HG02852 (cell line): Measurements from ENCODE around the gene PDZD7.
"Not testable (repeated sequence)": the region's sequence is repeated elsewhere in the genome, so short reads cannot be mapped to it uniquely, and the experiment has no call there.

ENCODE experiments used
- ATAC-seq: cut with Tn5 transposase; IDR thresholded peaks from one replicate; pipeline ENCODE4 v1.9.1; 2021; ENCODE audit warnings: mild to moderate bottlenecking, moderate library complexity; ENCODE audit not compliant: unreplicated experiment

The PDZD7 gene

GRCh38 chr10:101041252-101041761, 10.4 kb upstream of the PDZD7 start:
- peak; percentile 65 for ATAC-seq

GRCh38 chr10:101040851-101041250, 9.9 kb upstream of the PDZD7 start:
- ATAC-seq: no peak

DNA sequence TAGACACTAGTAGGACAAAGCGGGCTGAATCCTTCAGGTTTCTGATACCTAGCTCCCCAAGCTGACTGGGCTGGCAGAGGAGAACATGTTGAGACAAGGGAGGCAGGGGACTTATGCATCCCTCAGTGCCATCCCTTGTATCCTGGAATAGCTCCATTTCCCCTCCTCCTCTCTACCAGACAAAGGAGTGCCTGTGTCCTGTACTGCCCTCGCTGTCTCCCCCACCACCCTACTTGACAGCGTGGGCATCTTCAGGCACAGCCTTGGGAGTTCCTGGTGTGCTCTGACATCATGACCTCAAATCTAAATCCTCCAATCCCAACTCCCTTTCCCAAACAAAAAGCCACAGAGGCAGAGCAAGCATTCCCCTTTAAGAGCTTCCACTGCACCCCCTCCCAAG, 9.1 kb upstream of the PDZD7 start:
- no peak for ATAC-seq

GRCh38 chr10:101038484-101038883, 7.6 kb upstream of the PDZD7 start:
- no peak for ATAC-seq

DNA sequence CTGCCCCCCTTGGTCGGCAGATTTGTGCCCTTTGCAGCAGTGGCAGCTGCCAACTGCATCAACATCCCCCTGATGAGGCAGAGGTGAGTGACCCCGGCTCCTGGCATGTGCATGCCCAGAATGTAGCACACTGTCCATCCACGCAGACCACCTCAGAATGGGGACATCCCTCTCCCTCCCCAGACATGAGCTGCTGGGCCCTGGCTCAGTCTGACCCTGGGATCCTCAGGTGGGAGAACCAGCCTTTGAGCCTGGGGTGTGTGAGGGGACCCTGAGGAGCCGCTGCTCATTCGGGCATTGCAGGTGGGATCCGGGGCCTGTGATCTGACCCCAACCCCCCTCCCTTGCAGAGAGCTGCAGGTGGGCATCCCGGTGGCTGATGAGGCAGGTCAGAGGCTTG, 5.8 kb upstream of the PDZD7 start:
- no peak for ATAC-seq

DNA sequence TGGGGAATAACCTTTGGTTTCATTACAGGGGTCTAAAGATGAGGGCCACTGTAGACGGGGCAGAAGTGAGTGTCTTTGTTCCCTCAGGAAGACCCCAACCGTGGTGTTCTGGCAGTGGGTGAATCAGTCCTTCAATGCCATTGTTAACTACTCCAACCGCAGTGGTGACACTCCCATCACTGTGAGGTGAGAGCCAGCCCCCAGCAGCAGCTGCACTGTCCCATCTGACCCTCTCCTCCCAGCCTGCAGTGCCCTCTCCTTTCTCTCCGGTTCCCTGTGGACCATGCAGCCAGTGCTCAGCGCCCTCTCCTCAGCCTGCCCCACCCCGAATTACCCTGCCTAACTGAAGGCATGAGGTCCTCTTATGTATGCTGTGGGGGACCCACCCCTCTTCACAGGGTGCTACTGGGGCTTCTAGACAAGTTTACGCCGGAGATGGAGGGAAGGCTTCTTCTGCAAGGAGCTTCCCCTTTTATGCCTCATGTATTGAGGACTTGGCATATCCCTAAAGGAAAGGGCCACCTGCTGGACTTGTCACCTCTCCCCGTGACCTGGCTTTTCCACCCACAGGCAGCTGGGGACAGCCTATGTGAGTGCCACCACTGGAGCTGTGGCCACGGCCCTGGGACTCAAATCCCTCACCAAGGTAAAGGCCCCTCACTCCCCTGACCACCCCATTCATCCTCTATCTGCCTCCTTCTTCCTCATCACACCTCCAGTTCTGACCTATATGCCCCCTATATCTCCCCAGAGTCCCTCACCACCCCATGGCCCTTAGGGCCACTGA, 5.2 kb upstream of the PDZD7 start:
- ATAC-seq: no peak

DNA sequence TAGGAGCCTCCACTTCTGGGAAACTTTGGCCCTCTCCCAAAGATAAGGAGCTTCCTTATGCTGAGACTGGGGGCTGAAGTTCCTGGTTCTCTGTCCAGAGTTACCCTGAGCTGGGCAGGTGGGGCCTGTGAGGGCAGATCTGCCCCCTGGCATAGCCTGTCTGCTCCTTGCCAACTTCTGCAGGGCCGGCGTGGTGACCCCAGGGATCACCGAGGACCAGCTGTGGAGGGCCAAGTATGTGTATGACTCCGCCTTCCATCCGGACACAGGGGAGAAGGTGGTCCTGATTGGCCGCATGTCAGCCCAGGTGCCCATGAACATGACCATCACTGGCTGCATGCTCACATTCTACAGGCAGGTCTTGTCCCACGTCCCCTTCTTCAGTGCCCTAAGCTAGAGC, 4.4 kb upstream of the PDZD7 start:
- no peak for ATAC-seq

DNA sequence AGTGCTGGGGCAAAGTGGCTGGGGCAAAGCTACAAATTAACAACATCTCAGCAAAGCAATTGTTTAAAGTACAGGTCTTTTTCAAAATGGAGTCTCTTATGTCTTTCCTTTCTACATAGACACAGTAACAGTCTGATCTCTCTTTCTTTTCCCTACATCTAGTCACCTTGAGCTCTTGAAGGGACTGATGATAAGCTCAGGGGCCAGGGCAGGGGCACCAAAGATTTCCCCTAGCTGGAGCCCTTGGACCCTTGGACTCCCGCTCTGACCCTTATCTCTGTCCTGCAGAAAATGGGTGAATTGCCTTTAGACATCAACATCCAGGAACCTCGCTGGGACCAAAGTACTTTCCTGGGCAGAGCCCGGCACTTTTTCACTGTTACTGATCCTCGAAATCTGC, 3.5 kb upstream of the PDZD7 start:
- not testable (repeated sequence) for ATAC-seq

DNA sequence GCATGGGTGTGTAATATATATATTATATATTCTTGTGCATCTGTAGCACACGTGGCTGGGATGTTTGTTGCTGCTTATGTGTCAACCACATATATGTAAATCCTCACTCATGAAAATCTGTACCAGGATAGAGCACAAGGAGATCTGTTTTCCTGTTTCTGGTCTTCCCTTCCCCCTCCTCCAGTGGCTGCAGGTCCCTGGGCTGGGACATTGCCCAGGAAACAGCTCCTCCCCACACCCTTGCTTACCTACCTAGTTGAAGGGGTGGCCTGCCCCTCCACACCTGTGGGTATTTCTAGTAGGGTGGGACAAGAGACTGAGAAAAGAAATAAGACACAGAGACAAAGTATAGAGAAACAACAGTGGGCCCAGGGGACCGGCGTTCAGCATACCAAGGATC, 2.3 kb upstream of the PDZD7 start:
- ATAC-seq: no peak

- peak; percentile 3 for ATAC-seq
These were observed 1.8 kb upstream of the PDZD7 start for GRCh38 chr10:101032637-101033224.

DNA sequence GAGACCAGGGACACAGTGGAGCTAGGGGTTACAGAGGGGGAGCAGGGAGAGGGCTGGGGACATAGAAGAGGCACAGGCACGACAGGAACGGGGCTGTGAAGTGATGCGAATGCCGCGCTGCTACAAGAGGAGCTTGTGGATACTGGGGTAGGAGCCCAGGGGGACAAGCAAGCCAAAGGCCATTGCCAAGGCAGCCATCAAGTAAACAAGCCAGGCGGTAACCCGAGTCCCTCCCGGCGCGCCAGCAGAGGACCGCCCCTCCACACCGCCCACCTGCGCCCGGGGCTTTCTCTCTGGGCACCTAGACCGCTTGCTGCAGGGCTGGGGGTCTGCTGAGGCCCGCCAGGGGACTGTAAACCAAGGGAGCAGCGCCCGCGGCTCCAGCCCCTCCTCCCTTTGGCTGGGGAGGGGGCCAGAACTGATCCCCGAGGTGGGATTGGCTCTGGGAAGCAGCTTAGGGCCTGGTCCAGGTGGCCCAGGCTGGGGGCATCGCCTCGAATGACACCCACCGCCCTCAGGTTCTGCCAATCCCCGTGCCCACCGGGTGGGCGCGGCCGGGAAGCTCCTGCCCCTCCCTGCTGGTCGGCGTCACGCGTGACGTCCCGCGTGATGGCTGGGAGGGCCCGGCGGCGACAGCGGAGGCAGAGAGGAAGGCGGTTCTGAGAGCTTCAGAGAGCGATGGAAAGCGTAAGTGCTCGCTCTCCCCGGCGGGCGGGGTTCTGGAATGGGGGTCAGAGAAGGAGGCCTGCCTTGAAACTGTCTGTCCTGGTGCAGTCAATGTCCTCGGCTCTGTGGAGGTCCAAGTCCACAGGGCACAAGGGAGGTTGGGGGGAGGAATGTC, 1.1 kb upstream of the PDZD7 start:
- peak; percentile 36 for ATAC-seq

GRCh38 chr10:101030496-101031127, 317 bp downstream of the PDZD7 start:
- ATAC-seq: no peak

GRCh38 chr10:101029520-101030295, 1.2 kb downstream of the PDZD7 start:
- ATAC-seq: no peak

DNA sequence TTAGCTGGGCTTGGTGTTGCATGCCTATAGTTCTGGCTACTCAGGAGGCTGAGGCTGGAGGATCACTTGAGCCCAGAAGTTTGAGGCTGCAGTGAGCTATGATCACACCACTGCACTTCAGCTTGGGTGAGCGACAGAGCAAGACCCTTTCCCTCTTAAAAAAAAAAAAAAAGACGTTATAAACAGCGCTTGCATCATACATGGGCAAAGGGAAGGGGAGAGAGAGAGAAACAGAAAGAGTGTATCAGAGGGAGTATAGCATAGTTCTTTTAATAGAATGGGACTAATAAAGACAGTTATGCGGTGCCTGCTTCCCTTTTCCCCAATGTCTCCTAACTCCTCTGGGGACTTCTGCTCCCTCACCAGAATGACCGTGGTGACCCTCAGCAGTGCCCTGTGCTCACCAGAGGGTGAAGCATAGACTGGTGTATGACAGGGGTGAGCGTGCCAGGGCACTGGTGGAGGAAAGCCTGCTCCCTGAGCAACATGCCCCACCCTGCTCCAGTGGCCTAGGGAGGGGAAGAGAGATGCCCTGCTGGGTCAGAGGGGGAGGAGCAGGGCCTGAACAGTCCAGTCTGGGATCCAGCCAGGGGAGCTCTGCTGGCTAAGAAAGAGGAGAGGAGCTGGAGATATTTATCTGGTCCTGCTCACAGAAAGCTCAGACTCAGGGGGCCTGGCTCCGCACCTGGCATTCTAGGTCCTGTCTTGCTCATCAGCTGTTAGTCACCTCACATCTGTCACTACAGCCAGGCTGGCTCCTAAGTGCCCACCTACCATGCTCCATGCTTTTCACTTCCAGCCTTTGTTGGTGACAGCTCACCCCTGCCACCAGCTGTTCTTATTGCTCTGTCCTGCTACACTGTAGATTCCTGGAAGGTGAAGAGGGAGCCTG, 2.2 kb downstream of the PDZD7 start:
- ATAC-seq: no peak

DNA sequence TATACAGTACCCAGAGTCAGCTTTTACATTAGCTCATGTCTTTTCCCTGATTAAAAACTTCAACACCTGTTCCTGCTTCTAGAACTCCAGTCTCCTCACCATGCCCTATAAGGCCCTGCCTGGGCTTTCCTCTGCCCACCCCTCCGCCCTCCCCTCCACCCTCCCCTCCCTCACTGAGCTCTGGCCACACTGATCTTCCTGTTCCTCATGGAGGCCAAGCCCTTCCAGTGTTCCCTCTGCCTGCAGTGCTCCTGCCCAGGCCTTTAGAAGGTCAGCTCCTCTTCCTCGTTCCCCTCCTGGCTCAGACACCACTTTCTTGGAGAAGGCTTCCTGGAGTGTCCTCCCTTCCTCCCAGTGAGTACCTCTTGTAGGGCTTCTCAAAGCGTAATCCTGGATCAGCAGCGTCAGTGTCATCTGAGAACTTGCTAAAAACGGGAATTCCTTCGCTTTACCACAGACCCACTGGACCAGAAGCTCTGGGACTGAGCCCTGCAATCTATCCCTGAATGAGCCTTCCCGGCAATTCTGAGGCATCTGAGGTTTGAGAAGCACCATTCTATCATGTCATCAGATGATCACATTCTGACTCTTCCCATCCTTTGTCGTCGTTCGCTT, 3.7 kb downstream of the PDZD7 start:
- no peak for ATAC-seq

DNA sequence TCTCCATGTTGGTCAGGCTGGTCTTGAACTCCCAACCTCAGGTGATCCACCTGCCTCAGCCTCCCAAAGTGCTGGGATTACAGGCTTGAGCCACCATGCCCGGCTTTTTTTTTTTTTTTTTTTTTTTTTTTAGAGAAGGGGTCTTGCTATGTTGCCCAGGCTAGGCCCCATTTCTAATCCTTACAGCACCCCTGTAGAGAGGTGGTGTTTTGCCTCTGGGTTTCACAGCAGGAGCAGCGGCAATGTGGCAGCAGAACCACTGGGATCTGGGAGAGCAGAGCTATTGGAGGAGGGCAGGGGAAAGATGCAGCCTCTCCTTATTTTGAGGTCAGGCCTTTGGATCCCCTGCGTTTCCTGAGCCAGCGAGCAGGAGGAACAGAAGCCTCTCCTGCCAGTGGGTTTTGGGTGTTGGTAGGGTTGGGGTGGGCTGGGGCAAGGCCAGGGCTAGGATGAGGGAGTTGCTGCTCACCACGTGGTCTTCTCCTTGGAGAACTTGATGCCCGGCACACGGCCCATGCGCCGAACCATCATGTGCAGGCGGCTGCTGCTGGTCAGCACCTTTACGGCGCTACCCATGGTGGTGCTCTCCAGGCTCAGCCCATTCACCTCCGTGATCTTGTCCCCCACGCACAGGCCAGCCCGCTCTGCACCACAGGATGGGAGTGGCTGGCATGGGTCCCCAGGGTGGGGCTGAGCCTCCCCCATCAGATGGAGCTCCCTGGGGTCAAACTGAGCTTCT, 7.8 kb downstream of the PDZD7 start:
- no peak for ATAC-seq

DNA sequence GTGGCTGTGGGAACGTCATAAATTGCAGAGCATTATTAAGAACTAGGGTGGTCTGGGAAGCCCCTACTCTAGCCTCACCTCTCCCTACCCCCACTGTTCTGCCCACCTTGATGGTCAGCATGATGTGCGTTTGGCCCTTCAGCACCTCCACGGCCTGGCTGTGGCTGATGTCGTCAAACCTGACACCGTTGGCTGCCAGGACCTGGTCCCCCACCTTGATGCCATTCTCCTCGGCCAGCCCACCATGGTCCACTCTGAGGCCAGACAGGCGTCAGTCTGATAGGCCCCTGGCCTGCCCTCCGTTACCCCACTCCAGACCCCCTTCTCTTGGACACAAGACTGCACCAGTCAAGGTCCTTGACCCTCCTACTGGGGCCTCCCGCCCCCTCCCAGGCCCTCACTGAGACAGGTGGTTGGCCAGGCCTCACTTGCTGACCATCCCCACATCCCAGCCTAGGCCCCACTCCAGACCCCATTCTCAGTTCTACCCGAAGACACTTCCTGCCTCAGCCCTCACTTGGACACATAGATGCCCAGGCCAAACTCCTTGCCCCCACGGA, 9.2 kb downstream of the PDZD7 start:
- no peak for ATAC-seq

DNA sequence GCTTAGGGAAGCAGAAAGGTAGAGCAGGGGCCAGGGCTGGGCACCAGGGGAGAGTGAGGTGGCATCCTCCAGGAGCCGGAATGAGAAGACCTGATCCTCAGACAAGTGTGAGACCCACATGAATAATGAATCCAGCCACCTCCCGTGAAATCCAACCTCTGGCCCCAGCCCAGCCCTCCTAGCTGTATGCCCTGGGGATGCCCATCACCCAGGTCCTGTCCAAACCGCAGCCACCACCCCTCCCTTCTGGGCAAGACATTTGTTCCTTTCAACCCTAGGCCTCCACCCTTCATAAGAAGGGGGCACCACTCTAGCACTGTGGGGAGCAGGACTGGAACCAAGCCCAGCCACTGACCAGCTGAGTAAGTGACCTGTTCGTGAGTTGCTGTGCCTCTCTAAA, 9.7 kb downstream of the PDZD7 start:
- no peak for ATAC-seq
